Smooth muscle cell (in vitro differentiated cells): ENCODE results near the gene GCC1. TPM values are rescaled to one million over a fixed set of nuclear protein-coding genes. Genes with fewer than 3 reads are reported as not detected.
"Not testable (repeated sequence)": the region's sequence is repeated elsewhere in the genome, so short reads cannot be mapped to it uniquely, and the experiment has no call there.

Experiments used
- DNase-seq: peaks from one replicate; lab custom pipeline; 2025; ENCODE audit not compliant: unreplicated experiment; lab: John Stamatoyannopoulos, UW
- H2AFZ ChIP-seq: fragments of 200-600 bp; sonication (generic); 2 replicates; pipeline ENCODE4 v1.6.0; 2016; ENCODE audit warnings: antibody characterized with exemption, low read depth, mild to moderate bottlenecking
- H3F3A ChIP-seq: fragments of 200-600 bp; sonication (generic); 2 replicates; pipeline ENCODE4 v1.6.0; 2017; ENCODE audit warnings: antibody characterized with exemption, low read depth
- H3K27ac ChIP-seq: fragments of 200-600 bp; sonication (generic); 2 replicates; pipeline ENCODE4 v1.5.1; 2016; ENCODE audit warnings: low read depth, mild to moderate bottlenecking
- H3K27me3 ChIP-seq: fragments of 200-600 bp; sonication (generic); 2 replicates; pipeline ENCODE4 v1.6.1; 2016; ENCODE audit warnings: low read depth, mild to moderate bottlenecking
- H3K36me3 ChIP-seq: fragments of 200-600 bp; sonication (generic); 2 replicates; pipeline ENCODE4 v1.5.1; 2016; ENCODE audit warnings: low read depth
- H3K4me1 ChIP-seq: fragments of 200-600 bp; sonication (generic); 2 replicates; pipeline ENCODE4 v1.5.1; 2016; ENCODE audit warnings: low read depth
- H3K4me2 ChIP-seq: fragments of 200-600 bp; sonication (generic); 2 replicates; pipeline ENCODE4 v1.6.0; 2016; ENCODE audit warnings: mild to moderate bottlenecking
- H3K4me3 ChIP-seq: fragments of 200-600 bp; sonication (generic); 2 replicates; pipeline ENCODE4 v1.5.1; 2016; ENCODE audit warnings: mild to moderate bottlenecking
- H3K79me2 ChIP-seq: fragments of 200-600 bp; sonication (generic); 2 replicates; pipeline ENCODE4 v1.6.0; 2016; ENCODE audit warnings: low read depth, mild to moderate bottlenecking
- H3K9ac ChIP-seq: fragments of 200-600 bp; sonication (generic); 2 replicates; pipeline ENCODE4 v1.6.0; 2016; ENCODE audit warnings: low read depth
- H3K9me3 ChIP-seq: fragments of 200-600 bp; sonication (generic); replicated peaks from 2 replicates; pipeline ENCODE4 v1.5.1; 2016; ENCODE audit warnings: low read depth
- H4K20me1 ChIP-seq: fragments of 200-600 bp; sonication (generic); 2 replicates; pipeline ENCODE4 v1.6.0; 2016; ENCODE audit warnings: low read depth
- CTCF ChIP-seq: fragments of 200-600 bp; sonication (generic); IDR thresholded peaks from 2 replicates; pipeline ENCODE4 v1.5.1; 2017; ENCODE audit warnings: borderline replicate concordance, mild to moderate bottlenecking, antibody characterized with exemption; ENCODE audit not compliant: insufficient read depth, poor library complexity, severe bottlenecking
- WGBS: methylation state at CpG from one replicate; pipeline ENCODE4 v1.1.7; 2016; ENCODE audit warnings: low lambda C conversion rate; 5-methylcytosine and 5-hydroxymethylcytosine counted together
- polyA plus RNA-seq: library from polyadenylated mRNA; unstranded; fragments of >200 nt; fragmentation: Nextera tagmentation; extraction: Ambion mirVana; gene quantifications from 2 replicates; pipeline ENCODE4 v1.2.1, GENCODE V29; 2016
- total RNA-seq: library from RNA; depleted of rRNA; stranded (reverse); fragments of >200 nt; gene quantifications from 2 replicates; pipeline ENCODE4 v1.2.3, GENCODE V29; 2014

Gene GCC1
- total and polyA plus RNA-seq, 2 experiments from 2014 or later: 14.2 to 15.6 TPM

GRCh38 chr7:127578036-127578684 is 7.2 kb downstream of the GCC1 start:
- no peaks in the 10 kb centered on the region for H3K4me1 ChIP-seq
- no peaks in the 10 kb centered on the region for H3F3A ChIP-seq
- H2AFZ ChIP-seq: no peak overlapping the region
- H3K36me3 ChIP-seq: no peaks in the 10 kb centered on the region
- no peaks in the 10 kb centered on the region for H3K9me3 ChIP-seq
- H3K4me2 ChIP-seq: no peak overlapping the region
- DNase-seq: no peak
- no peak overlapping the region for H3K9ac ChIP-seq
- H3K27me3 ChIP-seq: no peaks in the 10 kb centered on the region
- no peak for TF ChIP-seq CTCF
- no peak overlapping the region for H3K4me3 ChIP-seq
- H3K27ac ChIP-seq: no peak overlapping the region
- WGBS: 77% methylated on average over 5 of the region's 5 CpGs
- H3K79me2 ChIP-seq: peaks cover 8% of the 10 kb centered on the region
- peaks cover 41% of the 10 kb centered on the region for H4K20me1 ChIP-seq

DNA sequence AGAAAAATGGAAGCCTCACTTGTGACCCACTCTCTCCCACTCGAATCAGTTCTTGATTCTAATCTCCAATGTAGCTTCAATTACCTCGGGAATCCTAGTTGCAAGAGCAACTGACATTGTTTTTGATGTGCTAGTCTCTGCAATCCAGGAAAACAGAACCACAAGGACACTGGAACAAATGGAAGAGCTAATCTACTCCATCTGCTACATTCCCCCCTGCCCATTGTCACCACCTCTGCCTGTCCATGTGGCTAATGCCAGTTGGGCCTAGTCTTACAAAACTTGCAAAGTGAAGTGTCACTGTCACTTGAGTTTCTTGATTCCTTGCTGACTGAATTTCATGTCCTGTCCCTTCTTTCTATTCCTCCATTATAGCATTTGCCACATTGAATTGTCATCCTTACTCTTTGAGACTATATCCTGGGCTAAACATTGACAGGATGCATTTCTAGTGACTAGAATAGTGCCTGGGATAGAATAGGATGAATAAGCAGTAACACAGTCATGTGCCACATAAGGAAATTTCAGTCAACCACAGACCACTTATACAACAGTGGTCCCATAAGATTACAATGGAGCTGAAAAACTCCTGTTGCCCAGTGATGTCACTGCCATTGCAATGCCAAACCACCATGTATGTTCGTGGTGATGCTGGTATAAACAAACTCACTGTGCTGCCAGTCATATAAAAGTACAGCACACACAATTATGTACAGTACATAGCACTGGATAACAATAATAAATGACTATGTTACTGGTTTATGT is 13.5 kb downstream of the GCC1 start:
- H3K4me2 ChIP-seq: no peak overlapping the region
- H3K79me2 ChIP-seq: no peaks in the 10 kb centered on the region
- no peaks in the 10 kb centered on the region for H3K36me3 ChIP-seq
- no peaks in the 10 kb centered on the region for H3K27me3 ChIP-seq
- no peak overlapping the region for H2AFZ ChIP-seq
- no peak overlapping the region for H3K9ac ChIP-seq
- no peaks in the 10 kb centered on the region for H3F3A ChIP-seq
- TF ChIP-seq CTCF: no peak
- 85% methylated on average over 3 of the region's 3 CpGs for WGBS
- H3K9me3 ChIP-seq: no peaks in the 10 kb centered on the region
- no peaks in the 10 kb centered on the region for H3K4me1 ChIP-seq
- no peaks in the 10 kb centered on the region for H4K20me1 ChIP-seq
- DNase-seq: no peak
- H3K27ac ChIP-seq: no peak overlapping the region
- H3K4me3 ChIP-seq: no peak overlapping the region

DNA sequence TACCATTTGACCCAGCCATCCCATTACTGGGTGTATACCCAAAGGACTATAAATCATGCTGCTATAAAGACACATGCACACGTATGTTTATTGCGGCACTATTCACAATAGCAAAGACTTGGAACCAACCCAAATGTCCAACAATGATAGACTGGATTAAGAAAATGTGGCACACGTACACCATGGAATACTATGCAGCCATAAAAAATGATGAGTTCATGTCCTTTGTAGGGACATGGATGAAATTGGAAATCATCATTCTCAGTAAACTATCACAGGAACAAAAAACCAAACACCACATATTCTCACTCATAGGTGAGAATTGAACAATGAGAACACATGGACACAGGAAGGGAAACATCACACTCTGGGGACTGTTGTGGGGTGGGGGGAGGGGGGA is 17.4 kb downstream of the GCC1 start:
- no CpG with 5 or more reads among the region's 3 CpGs for WGBS
- not testable (repeated sequence) for H3K27me3 ChIP-seq, H3F3A ChIP-seq, H2AFZ ChIP-seq, H3K9ac ChIP-seq, H3K9me3 ChIP-seq, H3K4me1 ChIP-seq, H3K27ac ChIP-seq, H3K4me2 ChIP-seq, H4K20me1 ChIP-seq, DNase-seq, H3K79me2 ChIP-seq, H3K4me3 ChIP-seq, H3K36me3 ChIP-seq

DNA sequence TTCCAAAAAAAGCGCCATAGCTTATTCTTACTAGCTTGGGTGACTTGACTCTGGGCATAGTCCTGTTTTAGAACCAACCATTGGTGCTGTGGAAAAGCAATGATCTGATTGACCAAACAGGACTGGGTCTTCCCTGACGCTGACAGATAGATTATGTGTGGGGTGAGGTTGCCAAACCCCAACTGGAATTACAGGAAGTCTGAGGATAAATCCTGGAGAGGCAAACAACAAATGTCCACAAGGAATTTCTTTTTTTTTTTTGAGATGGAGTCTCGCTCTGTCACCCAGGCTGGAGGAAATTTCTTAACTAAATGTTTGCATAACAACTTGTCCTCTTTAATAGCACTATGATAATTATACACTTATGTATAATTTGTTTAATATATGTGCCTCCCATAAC is 19.2 kb downstream of the GCC1 start:
- 91% methylated on average over 3 of the region's 3 CpGs for WGBS
- no peaks in the 10 kb centered on the region for H3K36me3 ChIP-seq
- no peaks in the 10 kb centered on the region for H3K79me2 ChIP-seq
- H3K27me3 ChIP-seq: no peaks in the 10 kb centered on the region
- no peaks in the 10 kb centered on the region for H3F3A ChIP-seq
- no peak for TF ChIP-seq CTCF
- no peak for DNase-seq
- H2AFZ ChIP-seq: no peak overlapping the region
- H3K4me2 ChIP-seq: no peak overlapping the region
- no peaks in the 10 kb centered on the region for H3K9me3 ChIP-seq
- no peak overlapping the region for H3K4me3 ChIP-seq
- H3K9ac ChIP-seq: no peak overlapping the region
- H4K20me1 ChIP-seq: no peaks in the 10 kb centered on the region
- no peak overlapping the region for H3K27ac ChIP-seq
- no peaks in the 10 kb centered on the region for H3K4me1 ChIP-seq
